ENCODE data around the gene BCAM.
A peak's percentile ranks its signal among the peaks of the same experiment; 100 is the strongest.

BCAM gene

DNA sequence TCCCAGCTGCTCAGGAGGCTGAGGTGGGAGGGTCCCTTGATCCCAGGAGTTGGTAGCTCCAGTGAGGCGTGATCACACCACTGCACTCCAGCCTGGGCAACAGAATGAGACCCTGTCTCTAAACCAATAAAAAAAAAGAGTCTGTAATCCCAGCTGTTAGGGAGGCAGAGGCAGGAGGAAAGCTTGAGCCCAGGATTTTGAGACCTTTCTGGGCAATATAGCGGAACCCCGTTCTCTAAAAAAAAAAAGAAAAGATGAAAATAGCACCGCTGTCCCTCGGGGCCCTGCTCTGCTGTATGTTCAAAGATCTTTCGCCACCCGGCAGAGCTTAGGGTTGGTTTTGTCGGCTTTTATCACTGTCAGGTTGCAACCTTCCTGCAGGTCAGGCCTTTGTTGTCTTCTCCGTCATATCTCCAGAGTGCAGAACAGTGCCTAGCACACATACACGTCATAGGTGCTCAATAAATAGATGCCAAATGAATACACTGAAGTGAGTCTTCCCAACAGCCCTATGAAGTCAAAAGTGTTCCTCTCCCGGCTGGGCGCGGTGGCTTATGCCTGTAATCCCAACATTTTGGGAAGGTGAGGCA is 13.4 kb upstream of the BCAM start:
- TF ChIP-seq, protein P1, sequence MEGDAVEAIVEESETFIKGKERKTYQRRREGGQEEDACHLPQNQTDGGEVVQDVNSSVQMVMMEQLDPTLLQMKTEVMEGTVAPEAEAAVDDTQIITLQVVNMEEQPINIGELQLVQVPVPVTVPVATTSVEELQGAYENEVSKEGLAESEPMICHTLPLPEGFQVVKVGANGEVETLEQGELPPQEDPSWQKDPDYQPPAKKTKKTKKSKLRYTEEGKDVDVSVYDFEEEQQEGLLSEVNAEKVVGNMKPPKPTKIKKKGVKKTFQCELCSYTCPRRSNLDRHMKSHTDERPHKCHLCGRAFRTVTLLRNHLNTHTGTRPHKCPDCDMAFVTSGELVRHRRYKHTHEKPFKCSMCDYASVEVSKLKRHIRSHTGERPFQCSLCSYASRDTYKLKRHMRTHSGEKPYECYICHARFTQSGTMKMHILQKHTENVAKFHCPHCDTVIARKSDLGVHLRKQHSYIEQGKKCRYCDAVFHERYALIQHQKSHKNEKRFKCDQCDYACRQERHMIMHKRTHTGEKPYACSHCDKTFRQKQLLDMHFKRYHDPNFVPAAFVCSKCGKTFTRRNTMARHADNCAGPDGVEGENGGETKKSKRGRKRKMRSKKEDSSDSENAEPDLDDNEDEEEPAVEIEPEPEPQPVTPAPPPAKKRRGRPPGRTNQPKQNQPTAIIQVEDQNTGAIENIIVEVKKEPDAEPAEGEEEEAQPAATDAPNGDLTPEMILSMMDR (IDR thresholded peaks at IDR 0.05): no peak
- H3K4me1 ChIP-seq: peaks cover 0 to 11% (median 2%) of the 10 kb centered on the region in 4 donors
- no peaks in the 10 kb centered on the region for H3K27me3 ChIP-seq
- DNase-seq: no peak
- H3K4me3 ChIP-seq: no peak overlapping the region
- H3K27ac ChIP-seq: no peak overlapping the region
- intact Hi-C loops (cut with DNase I; ENCODE audit: low total_unique reads): no loop called here
- H3K9me3 ChIP-seq: no peaks in the 10 kb centered on the region
- H3K36me3 ChIP-seq: peaks cover 0 to 5% (median 0%) of the 10 kb centered on the region in 3 donors

DNA sequence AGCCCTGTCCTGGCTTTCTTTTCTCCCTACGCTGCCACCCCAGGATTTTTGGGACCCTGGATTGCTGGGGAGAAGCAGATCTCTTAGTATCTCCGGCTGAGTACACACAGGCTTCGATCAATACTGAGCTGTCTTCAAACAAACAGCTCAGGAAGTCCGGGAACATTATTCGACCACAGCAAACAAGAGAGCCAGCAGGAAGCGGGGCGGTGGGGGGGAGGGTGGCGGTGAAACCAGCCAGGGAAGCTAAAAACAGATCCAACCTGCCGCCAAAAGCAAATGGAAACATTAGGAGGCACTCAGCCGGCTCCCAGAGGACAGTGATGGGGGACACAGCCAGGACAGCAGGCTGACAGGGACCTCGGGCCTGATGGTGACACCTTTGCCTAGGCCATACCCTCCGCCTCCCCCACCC is 12.2 kb upstream of the BCAM start:
- Histone ChIP-seq H3K4me3 (no peak overlapping the region), H3K9me3 (no peaks in the 10 kb centered on the region), H3K4me1 (peaks cover 0 to 15% (median 2%) of the 10 kb centered on the region in 4 donors), H3K36me3 (peaks cover 0 to 5% (median 0%) of the 10 kb centered on the region in 3 donors), H3K27me3 (no peaks in the 10 kb centered on the region), H3K27ac (no peak overlapping the region)
- intact Hi-C loops (cut with DNase I; ENCODE audit: low total_unique reads): no loop called here
- TF ChIP-seq, protein P1 (IDR thresholded peaks at IDR 0.05): no peak
- DNase-seq: no peak

DNA sequence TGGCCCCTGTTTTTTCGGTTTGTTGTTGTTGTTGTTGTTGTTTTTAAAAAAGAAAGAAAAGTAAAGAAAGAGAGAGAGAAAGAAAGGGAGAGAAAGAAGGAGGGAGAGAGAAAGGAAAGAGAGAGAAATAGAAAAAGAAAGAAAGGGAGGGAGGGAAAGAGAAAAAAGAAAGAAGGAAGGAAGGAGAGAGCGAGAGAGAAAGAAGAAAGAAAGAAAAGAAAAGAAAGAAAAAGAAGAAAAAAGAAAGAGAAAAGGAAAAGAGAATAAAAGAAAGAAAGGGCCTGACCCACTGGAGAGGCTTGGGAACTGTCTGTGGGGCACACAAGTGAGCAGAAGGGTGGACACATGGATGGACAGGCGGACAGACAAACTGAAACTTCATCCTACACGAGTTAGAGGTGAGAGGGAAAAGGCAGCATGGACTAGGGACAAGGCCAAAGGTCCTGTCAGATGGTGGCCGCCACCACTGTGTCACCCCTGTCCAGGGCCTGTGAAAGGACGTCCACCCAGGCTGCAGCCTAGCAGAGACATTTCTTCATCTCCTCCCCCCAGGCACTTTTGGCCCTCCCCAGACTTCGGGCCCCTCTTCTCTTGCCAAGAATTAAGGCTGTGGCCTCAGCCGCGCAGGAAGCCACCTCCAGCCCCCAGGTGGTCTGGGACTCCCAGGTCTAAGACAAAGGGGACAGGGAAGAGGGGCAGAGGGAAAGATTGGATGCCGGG is 9.1 kb upstream of the BCAM start:
- Histone ChIP-seq H3K9me3 (no peaks in the 10 kb centered on the region), H3K27me3 (no peaks in the 10 kb centered on the region), H3K4me1 (peaks cover 0 to 15% (median 2%) of the 10 kb centered on the region in 4 donors), H3K36me3 (no peaks in the 10 kb centered on the region), H3K4me3 (no peak overlapping the region), H3K27ac (no peak overlapping the region)
- no peak for DNase-seq
- TF ChIP-seq, protein P1 (IDR thresholded peaks at IDR 0.05): no peak
- intact Hi-C loops (cut with DNase I; ENCODE audit: low total_unique reads): loop anchor here (1.0 kb wide), 1 partner anchor 44 kb away; no protein-coding TSS in a partner anchor

DNA sequence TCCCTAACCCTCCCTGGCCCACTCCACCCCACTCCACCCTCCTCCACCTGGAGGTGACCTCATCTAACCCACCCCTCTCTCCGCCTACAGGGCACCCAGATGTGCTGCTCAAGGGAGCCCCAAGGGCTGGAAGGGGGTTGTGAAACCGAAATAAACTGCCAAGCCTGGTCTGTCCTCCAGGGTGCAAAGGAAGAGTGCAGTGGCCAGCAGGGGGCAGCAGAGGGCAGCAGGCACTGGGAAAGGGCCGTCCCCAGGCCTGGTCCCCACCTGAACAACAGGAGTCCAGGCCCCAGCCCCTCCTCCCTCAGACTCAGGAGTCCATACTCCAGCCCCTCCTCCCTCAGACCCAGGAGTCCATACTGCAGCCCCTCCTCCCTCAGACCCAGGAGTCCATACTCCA is 8.4 kb upstream of the BCAM start:
- peak; percentile 77 to 87 for DNase-seq
- Histone ChIP-seq H3K27ac (no peak overlapping the region), H3K9me3 (no peaks in the 10 kb centered on the region), H3K36me3 (no peaks in the 10 kb centered on the region), H3K27me3 (no peaks in the 10 kb centered on the region), H3K4me3 (no peak overlapping the region), H3K4me1 (peaks cover 0 to 15% (median 2%) of the 10 kb centered on the region in 4 donors)
- TF ChIP-seq, protein P1 (IDR thresholded peaks at IDR 0.05): peak; percentile 96
- intact Hi-C loops (cut with DNase I; ENCODE audit: low total_unique reads): loop anchor here (1.0 kb wide), 1 partner anchor 43 kb away; no protein-coding TSS in a partner anchor

DNA sequence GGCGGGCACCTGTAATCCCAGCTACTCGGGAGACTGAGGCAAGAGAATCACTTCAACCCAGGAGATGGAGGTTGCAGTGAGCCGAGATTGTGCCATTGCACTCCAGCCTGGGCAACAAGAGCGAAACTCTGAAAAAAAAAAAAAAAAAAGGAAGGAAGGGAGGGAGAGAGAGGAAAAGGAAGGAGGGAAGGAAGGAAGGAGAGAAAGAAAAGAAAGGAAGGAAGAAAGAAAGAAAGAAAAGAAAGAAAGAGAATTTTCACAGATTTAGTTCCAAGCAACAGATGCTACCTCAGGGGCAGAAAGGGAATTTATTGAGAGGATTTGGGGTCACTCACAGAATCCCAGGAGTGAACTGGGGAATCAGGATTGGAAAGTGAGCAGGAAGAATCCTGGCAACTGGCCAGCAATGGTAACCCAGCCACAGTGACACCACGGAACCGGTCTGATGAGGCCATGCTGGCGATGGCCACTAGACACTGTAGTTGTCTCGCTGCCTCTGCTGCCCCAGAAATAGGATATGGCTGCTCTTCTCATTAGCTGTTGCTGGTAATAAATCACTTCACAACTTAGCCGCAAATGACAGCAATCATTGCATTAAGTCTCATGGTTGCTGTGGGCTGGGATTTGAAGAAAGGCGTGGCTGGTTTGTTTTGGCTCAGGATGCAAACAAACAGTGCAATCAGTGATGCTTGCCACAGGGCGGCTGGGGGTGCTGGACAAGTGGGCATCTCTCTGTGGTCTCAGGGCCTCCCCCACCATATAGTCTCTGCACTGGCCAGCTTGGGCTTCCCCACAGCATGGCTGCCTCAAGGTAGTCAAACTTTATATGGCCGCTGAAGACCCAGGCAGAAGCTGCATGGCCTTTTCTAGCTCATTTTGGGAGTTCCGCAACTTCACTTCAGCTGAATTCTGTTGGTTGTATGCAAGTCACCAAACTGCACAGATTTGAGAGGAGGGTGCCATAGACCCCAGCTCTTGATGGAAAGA is 5.2 kb upstream of the BCAM start:
- intact Hi-C loops (cut with DNase I; ENCODE audit: low total_unique reads): no loop called here
- DNase-seq: no peak
- TF ChIP-seq, protein P1 (IDR thresholded peaks at IDR 0.05): no peak
- H3K27me3 ChIP-seq: no peaks in the 10 kb centered on the region
- peaks cover 0 to 22% (median 10%) of the 10 kb centered on the region in 4 donors for H3K4me1 ChIP-seq
- H3K9me3 ChIP-seq: no peaks in the 10 kb centered on the region
- H3K4me3 ChIP-seq: no peak overlapping the region
- no peak overlapping the region for H3K27ac ChIP-seq
- H3K36me3 ChIP-seq: no peaks in the 10 kb centered on the region
